ENCODE results near the gene ALDH3B1.
"Not testable (repeated sequence)": the region's sequence is repeated elsewhere in the genome, so short reads cannot be mapped to it uniquely, and the experiment has no call there.

ALDH3B1 gene

GRCh38 chr11:67991347-67992121 is 18.6 kb upstream of the ALDH3B1 start:
- H3K4me1 ChIP-seq; DNase-seq (ENCODE audit: low spot score in 2 of 2); in situ Hi-C loops (cut with MboI; ENCODE audit: low sequenced_read_pairs); H3K27me3 ChIP-seq (ENCODE audit: low read depth); H3K36me3 ChIP-seq (replicated peaks); H3K9me3 ChIP-seq; H3K4me3 ChIP-seq: not testable (repeated sequence)

GRCh38 chr11:67993821-67994220 is 16.3 kb upstream of the ALDH3B1 start:
- DNase-seq (ENCODE audit: low spot score in 2 of 2) = peak in 1 of 2 experiments; percentile 65
- H3K9me3 ChIP-seq; H3K27me3 ChIP-seq (ENCODE audit: low read depth); H3K4me1 ChIP-seq; H3K36me3 ChIP-seq (replicated peaks); H3K4me3 ChIP-seq; in situ Hi-C loops (cut with MboI; ENCODE audit: low sequenced_read_pairs): not testable (repeated sequence)

- H3K36me3 ChIP-seq (replicated peaks); DNase-seq (ENCODE audit: low spot score in 2 of 2); in situ Hi-C loops (cut with MboI; ENCODE audit: low sequenced_read_pairs); H3K4me3 ChIP-seq; H3K9me3 ChIP-seq; H3K4me1 ChIP-seq; H3K27me3 ChIP-seq (ENCODE audit: low read depth): not testable (repeated sequence)
These were observed 15.7 kb upstream of the ALDH3B1 start for GRCh38 chr11:67994387-67994786.

GRCh38 chr11:67995129-67995528 is 15.0 kb upstream of the ALDH3B1 start:
- H3K4me1 ChIP-seq; DNase-seq (ENCODE audit: low spot score in 2 of 2); H3K27me3 ChIP-seq (ENCODE audit: low read depth); H3K9me3 ChIP-seq; H3K36me3 ChIP-seq (replicated peaks); in situ Hi-C loops (cut with MboI; ENCODE audit: low sequenced_read_pairs); H3K4me3 ChIP-seq: not testable (repeated sequence)

- in situ Hi-C loops (cut with MboI; ENCODE audit: low sequenced_read_pairs); DNase-seq (ENCODE audit: low spot score in 2 of 2); H3K27me3 ChIP-seq (ENCODE audit: low read depth); H3K4me3 ChIP-seq; H3K9me3 ChIP-seq; H3K36me3 ChIP-seq (replicated peaks); H3K4me1 ChIP-seq: not testable (repeated sequence)
These were observed 14.5 kb upstream of the ALDH3B1 start for GRCh38 chr11:67995579-67995978.

- H3K27me3 ChIP-seq (ENCODE audit: low read depth) = no peaks in the 10 kb centered on the region
- peaks cover 3% of the 10 kb centered on the region; the same call in 1 of the 2 replicates for H3K36me3 ChIP-seq (replicated peaks)
- H3K9me3 ChIP-seq = no peaks in the 10 kb centered on the region
- no peak for DNase-seq (ENCODE audit: low spot score in 2 of 2)
- in situ Hi-C loops (cut with MboI; ENCODE audit: low sequenced_read_pairs) = no loop called here
- H3K4me1 ChIP-seq = no peaks in the 10 kb centered on the region; the same call in 1 of the 2 replicates
- no peak overlapping the region for H3K4me3 ChIP-seq
These were observed 14.1 kb upstream of the ALDH3B1 start for GRCh38 chr11:67996051-67996450.

- Histone ChIP-seq H3K27me3 (ENCODE audit: low read depth) (no peaks in the 10 kb centered on the region), H3K36me3 (replicated peaks) (peaks cover 3% of the 10 kb centered on the region; the same call in 1 of the 2 replicates), H3K9me3 (no peaks in the 10 kb centered on the region), H3K4me1 (no peaks in the 10 kb centered on the region; the same call in 1 of the 2 replicates), H3K4me3 (peak overlapping the region; percentile 32)
- in situ Hi-C loops (cut with MboI; ENCODE audit: low sequenced_read_pairs) = no loop called here
- peak; percentile 81 to 96 for DNase-seq (ENCODE audit: low spot score in 2 of 2)
These were observed 13.3 kb upstream of the ALDH3B1 start for GRCh38 chr11:67996622-67997474.

GRCh38 chr11:67997475-67997921 is 12.6 kb upstream of the ALDH3B1 start:
- Histone ChIP-seq H3K9me3 (no peaks in the 10 kb centered on the region), H3K4me3 (no peak overlapping the region), H3K27me3 (ENCODE audit: low read depth) (no peaks in the 10 kb centered on the region), H3K4me1 (no peaks in the 10 kb centered on the region; the same call in 1 of the 2 replicates), H3K36me3 (replicated peaks) (peaks cover 3% of the 10 kb centered on the region; the same call in 1 of the 2 replicates)
- in situ Hi-C loops (cut with MboI; ENCODE audit: low sequenced_read_pairs) = no loop called here
- DNase-seq (ENCODE audit: low spot score in 2 of 2) = no peak

GRCh38 chr11:67998150-67999045 is 11.7 kb upstream of the ALDH3B1 start:
- Histone ChIP-seq H3K36me3 (replicated peaks) (peaks cover 3% of the 10 kb centered on the region; the same call in 1 of the 2 replicates), H3K4me1 (no peaks in the 10 kb centered on the region; the same call in 1 of the 2 replicates)

GRCh38 chr11:67999201-67999629 is 10.9 kb upstream of the ALDH3B1 start:
- Histone ChIP-seq H3K4me3 (no peak overlapping the region), H3K4me1 (peaks cover 2% of the 10 kb centered on the region; the same call in 1 of the 2 replicates), H3K9me3 (no peaks in the 10 kb centered on the region), H3K36me3 (replicated peaks) (peaks cover 3% of the 10 kb centered on the region; the same call in 1 of the 2 replicates), H3K27me3 (ENCODE audit: low read depth) (no peaks in the 10 kb centered on the region)
- no peak for DNase-seq (ENCODE audit: low spot score in 2 of 2)
- in situ Hi-C loops (cut with MboI; ENCODE audit: low sequenced_read_pairs) = no loop called here

More at GRCh38 chr11:67998150-67999045, 11.7 kb upstream of the ALDH3B1 start:
- Histone ChIP-seq H3K27me3 (ENCODE audit: low read depth) (no peaks in the 10 kb centered on the region), H3K4me3 (no peak overlapping the region), H3K9me3 (no peaks in the 10 kb centered on the region)
- in situ Hi-C loops (cut with MboI; ENCODE audit: low sequenced_read_pairs) = no loop called here
- DNase-seq (ENCODE audit: low spot score in 2 of 2) = no peak

GRCh38 chr11:67999704-68000103 is 10.4 kb upstream of the ALDH3B1 start:
- no peak for DNase-seq (ENCODE audit: low spot score in 2 of 2)
- Histone ChIP-seq H3K36me3 (replicated peaks) (peaks cover 3% of the 10 kb centered on the region; the same call in 1 of the 2 replicates), H3K27me3 (ENCODE audit: low read depth) (no peaks in the 10 kb centered on the region), H3K4me1 (peaks cover 5% of the 10 kb centered on the region; the same call in 1 of the 2 replicates), H3K9me3 (no peaks in the 10 kb centered on the region), H3K4me3 (no peak overlapping the region)
- in situ Hi-C loops (cut with MboI; ENCODE audit: low sequenced_read_pairs) = no loop called here

- in situ Hi-C loops (cut with MboI; ENCODE audit: low sequenced_read_pairs) = no loop called here
- peak overlapping the region; percentile 49; the same call in 1 of the 2 replicates for H3K4me3 ChIP-seq
- no peaks in the 10 kb centered on the region for H3K27me3 ChIP-seq (ENCODE audit: low read depth)
- H3K36me3 ChIP-seq (replicated peaks) = peaks cover under 1% of the 10 kb centered on the region; the same call in 1 of the 2 replicates
- no peaks in the 10 kb centered on the region for H3K9me3 ChIP-seq
- no peak for DNase-seq (ENCODE audit: low spot score in 2 of 2)
- H3K4me1 ChIP-seq = peaks cover 5% of the 10 kb centered on the region; the same call in 1 of the 2 replicates
These were observed 7.6 kb upstream of the ALDH3B1 start for GRCh38 chr11:68002575-68002937.

Data from HAP-1 (cell line).